Measurements from ENCODE around the gene KCNRG.

KCNRG gene

GRCh38 chr13:50015750-50016149 lies 506 bp downstream of the KCNRG start:
- Histone ChIP-seq H3K4me1 (ENCODE audit: control insufficient read depth, insufficient read depth, low read length) (peaks cover 8% of the 10 kb centered on the region), H3K9me3 (ENCODE audit: control insufficient read depth, low read length) (no peaks in the 10 kb centered on the region), H3K36me3 (ENCODE audit: control insufficient read depth, insufficient read depth, low read length) (no peaks in the 10 kb centered on the region)

DNA sequence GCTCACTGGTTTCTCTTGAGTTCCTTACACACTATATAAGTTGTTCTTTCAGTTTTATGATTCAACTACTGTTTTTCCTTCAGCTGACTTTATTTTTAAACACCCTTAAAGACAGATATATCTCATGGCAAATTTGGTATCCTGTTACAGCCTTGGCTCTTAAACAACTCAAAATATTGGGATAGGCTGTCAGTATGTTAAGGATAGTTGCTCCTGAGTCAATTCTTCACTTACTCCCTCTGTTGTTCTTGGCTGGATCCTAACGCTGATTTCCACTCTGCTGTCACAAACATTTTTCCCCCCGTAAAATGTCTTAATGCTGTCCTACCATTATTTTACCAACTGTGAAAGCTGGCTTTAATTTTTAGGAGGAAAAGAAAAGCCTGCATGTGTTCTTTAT lies 1.2 kb downstream of the KCNRG start:
- Histone ChIP-seq H3K4me3 (ENCODE audit: low read length) (no peak overlapping the region), H3K9ac (ENCODE audit: low read length) (no peak overlapping the region), H3K36me3 (ENCODE audit: control insufficient read depth, insufficient read depth, low read length) (no peaks in the 10 kb centered on the region), H3K27me3 (ENCODE audit: control insufficient read depth, insufficient read depth, low read length) (no peaks in the 10 kb centered on the region), H3K4me1 (ENCODE audit: control insufficient read depth, insufficient read depth, low read length) (peaks cover 8% of the 10 kb centered on the region), H3K9me3 (ENCODE audit: control insufficient read depth, low read length) (no peaks in the 10 kb centered on the region)

More at GRCh38 chr13:50015750-50016149, 506 bp downstream of the KCNRG start:
- Histone ChIP-seq H3K9ac (ENCODE audit: low read length) (no peak overlapping the region), H3K27me3 (ENCODE audit: control insufficient read depth, insufficient read depth, low read length) (no peaks in the 10 kb centered on the region), H3K4me3 (ENCODE audit: low read length) (no peak overlapping the region)

DNA sequence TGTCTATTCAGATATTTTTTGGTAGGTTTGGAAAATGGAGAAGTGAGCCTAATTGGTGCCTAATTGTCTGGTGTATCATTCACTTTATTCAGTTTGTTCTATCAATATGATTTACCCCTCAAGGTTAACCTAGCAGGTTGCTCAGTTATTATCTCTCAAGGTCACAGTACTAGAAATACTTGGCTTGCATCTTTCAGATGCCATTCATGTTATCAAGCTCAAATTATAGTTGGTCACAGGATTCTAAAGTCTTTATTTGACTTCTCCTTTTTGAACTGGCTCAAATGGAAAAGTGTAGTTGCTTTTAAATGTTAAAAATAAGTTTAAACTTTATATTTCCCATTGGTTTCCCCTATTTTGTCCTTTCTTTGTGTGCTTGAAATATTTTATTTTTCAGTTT lies 2.6 kb downstream of the KCNRG start:
- Histone ChIP-seq H3K4me1 (ENCODE audit: control insufficient read depth, insufficient read depth, low read length) (peaks cover 8% of the 10 kb centered on the region), H3K9me3 (ENCODE audit: control insufficient read depth, low read length) (no peaks in the 10 kb centered on the region), H3K27me3 (ENCODE audit: control insufficient read depth, insufficient read depth, low read length) (no peaks in the 10 kb centered on the region), H3K9ac (ENCODE audit: low read length) (no peak overlapping the region), H3K36me3 (ENCODE audit: control insufficient read depth, insufficient read depth, low read length) (no peaks in the 10 kb centered on the region), H3K4me3 (ENCODE audit: low read length) (no peak overlapping the region)

GRCh38 chr13:50025436-50025835 lies 10.2 kb downstream of the KCNRG start:
- no peak overlapping the region for H3K4me3 ChIP-seq (ENCODE audit: low read length)
- H3K9me3 ChIP-seq (ENCODE audit: control insufficient read depth, low read length): no peaks in the 10 kb centered on the region
- H3K36me3 ChIP-seq (ENCODE audit: control insufficient read depth, insufficient read depth, low read length): no peaks in the 10 kb centered on the region
- H3K9ac ChIP-seq (ENCODE audit: low read length): no peak overlapping the region
- H3K4me1 ChIP-seq (ENCODE audit: control insufficient read depth, insufficient read depth, low read length): no peaks in the 10 kb centered on the region
- no peaks in the 10 kb centered on the region for H3K27me3 ChIP-seq (ENCODE audit: control insufficient read depth, insufficient read depth, low read length)

- Histone ChIP-seq H3K4me1 (ENCODE audit: control insufficient read depth, insufficient read depth, low read length) (no peaks in the 10 kb centered on the region), H3K9me3 (ENCODE audit: control insufficient read depth, low read length) (no peaks in the 10 kb centered on the region), H3K4me3 (ENCODE audit: low read length) (no peak overlapping the region), H3K36me3 (ENCODE audit: control insufficient read depth, insufficient read depth, low read length) (no peaks in the 10 kb centered on the region), H3K9ac (ENCODE audit: low read length) (no peak overlapping the region), H3K27me3 (ENCODE audit: control insufficient read depth, insufficient read depth, low read length) (no peaks in the 10 kb centered on the region)
These were observed 11.7 kb downstream of the KCNRG start for GRCh38 chr13:50026788-50027473.

DNA sequence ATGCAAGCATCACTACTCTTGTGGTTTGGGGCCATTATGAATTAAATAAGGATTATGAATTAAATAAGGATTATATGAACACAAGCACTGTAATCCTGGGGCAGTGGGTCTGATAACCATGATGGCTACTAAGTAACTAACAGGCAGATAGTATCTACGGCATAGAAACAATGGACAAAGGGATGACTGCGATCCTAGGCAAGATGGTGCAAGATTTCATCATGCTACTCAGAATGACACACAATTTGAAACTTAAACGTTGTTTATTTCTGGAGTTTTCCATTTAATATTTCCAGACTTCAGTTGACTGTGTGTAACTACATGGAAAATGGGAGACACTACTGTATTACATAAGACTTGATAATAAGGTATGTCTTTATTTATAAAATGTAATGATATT lies 15.1 kb downstream of the KCNRG start:
- no peak overlapping the region for H3K9ac ChIP-seq (ENCODE audit: low read length)
- no peaks in the 10 kb centered on the region for H3K9me3 ChIP-seq (ENCODE audit: control insufficient read depth, low read length)
- H3K4me3 ChIP-seq (ENCODE audit: low read length): no peak overlapping the region
- no peaks in the 10 kb centered on the region for H3K27me3 ChIP-seq (ENCODE audit: control insufficient read depth, insufficient read depth, low read length)
- no peaks in the 10 kb centered on the region for H3K36me3 ChIP-seq (ENCODE audit: control insufficient read depth, insufficient read depth, low read length)
- no peaks in the 10 kb centered on the region for H3K4me1 ChIP-seq (ENCODE audit: control insufficient read depth, insufficient read depth, low read length)

DNA sequence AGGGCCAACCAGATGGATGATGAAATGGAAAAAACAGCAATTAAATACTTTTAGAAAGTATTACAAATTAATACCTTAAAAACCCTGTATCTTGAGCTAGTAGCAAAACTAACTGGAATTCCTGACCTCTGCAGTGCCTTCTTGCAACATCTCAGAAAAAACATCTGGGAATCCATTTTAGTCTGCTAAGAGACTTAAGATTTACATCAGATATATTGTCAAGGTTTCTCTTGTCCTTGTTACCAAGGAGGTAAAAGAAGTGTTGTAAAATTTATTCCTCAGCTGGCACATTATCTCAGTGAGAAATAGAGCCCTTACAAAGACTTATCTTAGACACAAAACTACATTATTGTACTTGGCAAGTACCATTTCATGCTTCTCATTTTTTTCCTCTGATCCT lies 18.5 kb downstream of the KCNRG start:
- no peaks in the 10 kb centered on the region for H3K9me3 ChIP-seq (ENCODE audit: control insufficient read depth, low read length)
- no peaks in the 10 kb centered on the region for H3K36me3 ChIP-seq (ENCODE audit: control insufficient read depth, insufficient read depth, low read length)
- no peak overlapping the region for H3K9ac ChIP-seq (ENCODE audit: low read length)
- H3K27me3 ChIP-seq (ENCODE audit: control insufficient read depth, insufficient read depth, low read length): no peaks in the 10 kb centered on the region
- no peak overlapping the region for H3K4me3 ChIP-seq (ENCODE audit: low read length)
- H3K4me1 ChIP-seq (ENCODE audit: control insufficient read depth, insufficient read depth, low read length): no peaks in the 10 kb centered on the region

DNA sequence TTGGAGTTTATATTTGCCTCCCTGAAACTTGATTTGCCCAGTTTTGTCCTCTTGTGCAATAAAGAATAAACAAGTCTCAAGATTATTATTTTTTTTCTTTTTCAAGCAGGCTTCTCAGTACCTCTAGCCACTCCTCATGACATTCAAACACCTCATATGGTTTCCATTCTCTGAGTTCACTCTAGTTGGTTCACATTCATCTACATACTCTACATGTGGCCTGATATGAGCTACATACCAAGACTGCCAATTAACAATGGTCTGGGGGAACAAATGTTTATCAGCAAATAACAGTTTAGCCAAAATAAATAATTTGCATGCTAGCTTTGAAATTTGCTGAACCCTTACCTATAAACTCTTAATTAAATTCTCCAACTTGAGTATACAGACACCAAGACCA lies 22.5 kb downstream of the KCNRG start:
- no peak overlapping the region for H3K4me3 ChIP-seq (ENCODE audit: low read length)
- H3K4me1 ChIP-seq (ENCODE audit: control insufficient read depth, insufficient read depth, low read length): no peaks in the 10 kb centered on the region
- H3K9ac ChIP-seq (ENCODE audit: low read length): no peak overlapping the region
- H3K27me3 ChIP-seq (ENCODE audit: control insufficient read depth, insufficient read depth, low read length): no peaks in the 10 kb centered on the region
- no peaks in the 10 kb centered on the region for H3K36me3 ChIP-seq (ENCODE audit: control insufficient read depth, insufficient read depth, low read length)
- no peaks in the 10 kb centered on the region for H3K9me3 ChIP-seq (ENCODE audit: control insufficient read depth, low read length)

- Histone ChIP-seq H3K27me3 (ENCODE audit: control insufficient read depth, insufficient read depth, low read length) (no peaks in the 10 kb centered on the region), H3K9me3 (ENCODE audit: control insufficient read depth, low read length) (no peaks in the 10 kb centered on the region)
These were observed 23.0 kb downstream of the KCNRG start for GRCh38 chr13:50038266-50038665.

GRCh38 chr13:50052478-50052877 lies 37.2 kb downstream of the KCNRG start:
- H3K9ac ChIP-seq (ENCODE audit: low read length): no peak overlapping the region
- no peaks in the 10 kb centered on the region for H3K9me3 ChIP-seq (ENCODE audit: control insufficient read depth, low read length)
- H3K4me1 ChIP-seq (ENCODE audit: control insufficient read depth, insufficient read depth, low read length): no peaks in the 10 kb centered on the region
- H3K36me3 ChIP-seq (ENCODE audit: control insufficient read depth, insufficient read depth, low read length): no peaks in the 10 kb centered on the region
- H3K4me3 ChIP-seq (ENCODE audit: low read length): no peak overlapping the region
- no peaks in the 10 kb centered on the region for H3K27me3 ChIP-seq (ENCODE audit: control insufficient read depth, insufficient read depth, low read length)

More at GRCh38 chr13:50038266-50038665, 23.0 kb downstream of the KCNRG start:
- Histone ChIP-seq H3K4me1 (ENCODE audit: control insufficient read depth, insufficient read depth, low read length) (no peaks in the 10 kb centered on the region), H3K4me3 (ENCODE audit: low read length) (no peak overlapping the region), H3K9ac (ENCODE audit: low read length) (no peak overlapping the region), H3K36me3 (ENCODE audit: control insufficient read depth, insufficient read depth, low read length) (no peaks in the 10 kb centered on the region)

DNA sequence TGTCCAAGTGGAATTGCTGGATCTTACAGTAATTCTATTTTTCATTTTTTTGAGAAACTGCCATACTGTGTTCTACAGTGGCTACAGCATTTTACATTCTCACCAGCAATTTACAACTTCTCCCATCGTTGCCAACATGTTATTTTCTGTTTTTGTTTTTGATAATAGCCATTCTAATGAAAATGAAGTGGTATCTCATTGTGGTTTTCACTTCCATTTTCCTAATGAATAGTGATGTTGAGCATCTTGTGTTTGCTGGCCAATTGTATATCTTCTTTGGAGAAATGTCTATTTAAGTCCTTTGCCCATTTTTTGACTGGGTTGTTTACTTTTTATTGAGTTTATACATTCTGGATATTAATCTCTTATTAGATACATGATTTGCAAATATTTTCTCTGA lies 38.6 kb downstream of the KCNRG start:
- Histone ChIP-seq H3K4me3 (ENCODE audit: low read length) (no peak overlapping the region), H3K4me1 (ENCODE audit: control insufficient read depth, insufficient read depth, low read length) (no peaks in the 10 kb centered on the region), H3K9ac (ENCODE audit: low read length) (no peak overlapping the region), H3K27me3 (ENCODE audit: control insufficient read depth, insufficient read depth, low read length) (no peaks in the 10 kb centered on the region), H3K36me3 (ENCODE audit: control insufficient read depth, insufficient read depth, low read length) (no peaks in the 10 kb centered on the region), H3K9me3 (ENCODE audit: control insufficient read depth, low read length) (no peaks in the 10 kb centered on the region)

GRCh38 chr13:50055454-50055853 lies 40.2 kb downstream of the KCNRG start:
- no peaks in the 10 kb centered on the region for H3K36me3 ChIP-seq (ENCODE audit: control insufficient read depth, insufficient read depth, low read length)

DNA sequence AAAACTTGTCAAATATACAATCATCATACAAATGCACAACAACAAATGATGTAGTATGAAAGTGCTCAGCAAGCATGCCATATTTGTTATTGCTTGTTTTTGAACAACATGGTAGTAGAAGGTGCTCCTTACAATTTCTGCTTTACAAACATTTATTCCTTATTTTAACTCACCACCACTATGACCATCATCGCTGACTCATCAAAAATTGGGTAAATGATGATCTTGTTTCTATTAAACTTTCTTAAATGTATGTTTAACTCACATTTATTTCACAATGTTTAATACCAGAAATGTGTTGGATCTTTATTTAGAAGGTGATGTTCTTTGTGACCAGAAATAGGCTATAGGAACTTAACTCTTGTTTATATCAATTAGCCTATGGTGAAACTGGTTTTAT lies 45.5 kb downstream of the KCNRG start:
- no peak overlapping the region for H3K4me3 ChIP-seq (ENCODE audit: low read length)
- H3K9me3 ChIP-seq (ENCODE audit: control insufficient read depth, low read length): no peaks in the 10 kb centered on the region
- H3K9ac ChIP-seq (ENCODE audit: low read length): no peak overlapping the region
- H3K4me1 ChIP-seq (ENCODE audit: control insufficient read depth, insufficient read depth, low read length): no peaks in the 10 kb centered on the region
- H3K27me3 ChIP-seq (ENCODE audit: control insufficient read depth, insufficient read depth, low read length): no peaks in the 10 kb centered on the region
- no peaks in the 10 kb centered on the region for H3K36me3 ChIP-seq (ENCODE audit: control insufficient read depth, insufficient read depth, low read length)

More at GRCh38 chr13:50055454-50055853, 40.2 kb downstream of the KCNRG start:
- H3K27me3 ChIP-seq (ENCODE audit: control insufficient read depth, insufficient read depth, low read length): no peaks in the 10 kb centered on the region
- no peaks in the 10 kb centered on the region for H3K9me3 ChIP-seq (ENCODE audit: control insufficient read depth, low read length)
- H3K9ac ChIP-seq (ENCODE audit: low read length): no peak overlapping the region
- no peak overlapping the region for H3K4me3 ChIP-seq (ENCODE audit: low read length)
- H3K4me1 ChIP-seq (ENCODE audit: control insufficient read depth, insufficient read depth, low read length): no peaks in the 10 kb centered on the region

All from mucosa of stomach (tissue), 1 donor.